Astrocyte (in vitro differentiated cells and primary cell): ENCODE data around the gene LOXHD1. TPM values are rescaled to one million over a fixed set of nuclear protein-coding genes. Genes with fewer than 3 reads are reported as not detected.

ENCODE experiments used
- DNase-seq: peaks from one replicate; pipeline ENCODE4 v3.0.0-alpha.2; 2010; ENCODE audit warnings: low read depth
- FAIRE-seq: peaks from 2 replicates; lab custom pipeline; 2011; peaks lifted over from hg19 to GRCh38; lab: Jason Lieb, UNC
- H2AFZ ChIP-seq: 2 replicates; pipeline ENCODE4 v1.6.0; 2012; ENCODE audit warnings: low read depth, low read length, inconsistent platforms
- H3K27ac ChIP-seq: 2 replicates; pipeline ENCODE4 v1.5.1; 2011; ENCODE audit warnings: low read depth, low read length, inconsistent platforms
- H3K27me3 ChIP-seq: 2 replicates; pipeline ENCODE4 v1.6.0; 2011; ENCODE audit warnings: low read length, inconsistent platforms; ENCODE audit not compliant: insufficient read depth
- H3K36me3 ChIP-seq: 2 replicates; pipeline ENCODE4 v1.5.1; 2011; ENCODE audit warnings: low read length, inconsistent platforms; ENCODE audit not compliant: insufficient read depth
- H3K4me1 ChIP-seq: 2 replicates; pipeline ENCODE4 v1.5.1; 2011; ENCODE audit warnings: low read length, inconsistent platforms; ENCODE audit not compliant: insufficient read depth
- H3K4me2 ChIP-seq: 2 replicates; pipeline ENCODE4 v1.6.0; 2012; ENCODE audit warnings: low read length, inconsistent platforms
- H3K4me3 ChIP-seq: 2 replicates; pipeline ENCODE4 v1.5.1; 2011; ENCODE audit warnings: low read depth, mild to moderate bottlenecking, low read length, inconsistent platforms; ENCODE audit not compliant: insufficient read depth
- H3K79me2 ChIP-seq: 2 replicates; pipeline ENCODE4 v1.6.0; 2012; ENCODE audit warnings: mild to moderate bottlenecking, low read length, inconsistent platforms; ENCODE audit not compliant: insufficient read depth
- H3K9ac ChIP-seq: 2 replicates; pipeline ENCODE4 v1.6.0; 2012; ENCODE audit warnings: mild to moderate bottlenecking, low read length, inconsistent platforms
- H3K9me3 ChIP-seq: 2 replicates; pipeline ENCODE4 v1.5.1; 2012; ENCODE audit warnings: low read depth, mild to moderate bottlenecking, low read length, inconsistent platforms; ENCODE audit not compliant: insufficient read depth
- H4K20me1 ChIP-seq: 2 replicates; pipeline ENCODE4 v1.6.0; 2012; ENCODE audit warnings: low read length, inconsistent platforms; ENCODE audit not compliant: insufficient read depth
- H3K27ac Mint-ChIP-seq: one replicate; pipeline ENCODE4 v1.8.0; 2021; ENCODE audit warnings: mild to moderate bottlenecking, mixed read lengths; ENCODE audit not compliant: unreplicated experiment
- H3K27me3 Mint-ChIP-seq: one replicate; pipeline ENCODE4 v1.8.0; 2021; ENCODE audit warnings: low read depth, mixed read lengths; ENCODE audit not compliant: unreplicated experiment
- H3K36me3 Mint-ChIP-seq: one replicate; pipeline ENCODE4 v1.8.0; 2021; ENCODE audit warnings: low read depth, mixed read lengths; ENCODE audit not compliant: unreplicated experiment
- H3K4me1 Mint-ChIP-seq: one replicate; pipeline ENCODE4 v1.8.0; 2021; ENCODE audit warnings: low read depth, mixed read lengths; ENCODE audit not compliant: unreplicated experiment
- H3K4me3 Mint-ChIP-seq: one replicate; pipeline ENCODE4 v1.8.0; 2021; ENCODE audit warnings: mild to moderate bottlenecking, moderate library complexity, mixed read lengths; ENCODE audit not compliant: unreplicated experiment
- H3K9me3 Mint-ChIP-seq: one replicate; pipeline ENCODE4 v1.8.0; 2021; ENCODE audit warnings: mild to moderate bottlenecking, mixed read lengths; ENCODE audit not compliant: unreplicated experiment
- CTCF ChIP-seq: IDR thresholded peaks from 2 replicates; pipeline ENCODE4 v1.5.1; 2011; ENCODE audit warnings: low read depth, mild to moderate bottlenecking, inconsistent platforms, low read length, moderate library complexity; ENCODE audit not compliant: insufficient read depth
- EZH2 ChIP-seq: IDR thresholded peaks from 2 replicates; pipeline ENCODE4 v1.6.1; 2012; ENCODE audit warnings: mild to moderate bottlenecking, low read length, inconsistent platforms; ENCODE audit not compliant: insufficient read depth
- total RNA-seq: library from RNA; stranded (reverse); gene quantifications from 2 replicates; pipeline ENCODE4 v1.2.1, GENCODE V29; 2021

The LOXHD1 gene
- total RNA-seq, 1 donor from 2014 or later = not detected

GRCh38 chr18:46460754-46461153 is 196.3 kb downstream of the LOXHD1 start:
- Mint-ChIP-seq H3K4me3 (no peak overlapping the region), H3K27me3 (peaks cover 42% of the 10 kb centered on the region), H3K36me3 (no peaks in the 10 kb centered on the region), H3K27ac (no peak overlapping the region), H3K9me3 (peaks cover 2% of the 10 kb centered on the region), H3K4me1 (no peaks in the 10 kb centered on the region)
- H3K4me1 ChIP-seq = no peaks in the 10 kb centered on the region
- H3K4me2 ChIP-seq = no peak overlapping the region
- DNase-seq (no peak), FAIRE-seq (no peak)
- no peak overlapping the region for H2AFZ ChIP-seq
- H3K36me3 ChIP-seq = no peaks in the 10 kb centered on the region
- H3K4me3 ChIP-seq = no peak overlapping the region
- peaks cover 6% of the 10 kb centered on the region for H3K27me3 ChIP-seq
- no peak for TF ChIP-seq CTCF
- no peak for TF ChIP-seq EZH2
- no peaks in the 10 kb centered on the region for H3K79me2 ChIP-seq
- H3K9me3 ChIP-seq = no peaks in the 10 kb centered on the region
- no peaks in the 10 kb centered on the region for H4K20me1 ChIP-seq
- no peak overlapping the region for H3K9ac ChIP-seq
- no peak overlapping the region for H3K27ac ChIP-seq

GRCh38 chr18:46459789-46460455 is 197.1 kb downstream of the LOXHD1 start:
- Histone ChIP-seq H3K27me3 (peaks cover 4% of the 10 kb centered on the region), H2AFZ (no peak overlapping the region), H3K9ac (no peak overlapping the region), H3K27ac (no peak overlapping the region), H3K9me3 (no peaks in the 10 kb centered on the region), H3K4me2 (no peak overlapping the region), H3K4me1 (no peaks in the 10 kb centered on the region), H3K36me3 (no peaks in the 10 kb centered on the region), H3K4me3 (no peak overlapping the region), H4K20me1 (no peaks in the 10 kb centered on the region), H3K79me2 (no peaks in the 10 kb centered on the region)
- no peak for FAIRE-seq
- Mint-ChIP-seq H3K9me3 (no peaks in the 10 kb centered on the region), H3K27ac (no peak overlapping the region), H3K27me3 (peaks cover 35% of the 10 kb centered on the region), H3K4me1 (no peaks in the 10 kb centered on the region), H3K4me3 (no peak overlapping the region), H3K36me3 (no peaks in the 10 kb centered on the region)
- no peak for TF ChIP-seq EZH2
- TF ChIP-seq CTCF = no peak
- no peak for DNase-seq

GRCh38 chr18:46458472-46458871 is 198.5 kb downstream of the LOXHD1 start:
- H3K9me3 ChIP-seq = no peaks in the 10 kb centered on the region
- no peak overlapping the region for H3K4me3 Mint-ChIP-seq
- FAIRE-seq (no peak), DNase-seq (no peak)
- no peaks in the 10 kb centered on the region for H3K36me3 ChIP-seq
- no peaks in the 10 kb centered on the region for H3K36me3 Mint-ChIP-seq
- no peak overlapping the region for H3K27ac ChIP-seq
- no peaks in the 10 kb centered on the region for H3K79me2 ChIP-seq
- H3K27me3 ChIP-seq = peaks cover 4% of the 10 kb centered on the region
- peaks cover 27% of the 10 kb centered on the region for H3K27me3 Mint-ChIP-seq
- H3K4me2 ChIP-seq = no peak overlapping the region
- no peak overlapping the region for H2AFZ ChIP-seq
- no peak overlapping the region for H3K4me3 ChIP-seq
- H3K27ac Mint-ChIP-seq = no peak overlapping the region
- H3K9ac ChIP-seq = no peak overlapping the region
- H3K9me3 Mint-ChIP-seq = no peaks in the 10 kb centered on the region
- no peaks in the 10 kb centered on the region for H3K4me1 Mint-ChIP-seq
- no peaks in the 10 kb centered on the region for H3K4me1 ChIP-seq
- TF ChIP-seq EZH2 = no peak
- no peak for TF ChIP-seq CTCF
- no peaks in the 10 kb centered on the region for H4K20me1 ChIP-seq
